ENCODE measurements around the gene SPIRE2.
"Not testable (repeated sequence)": the region's sequence is repeated elsewhere in the genome, so short reads cannot be mapped to it uniquely, and the experiment has no call there.

The SPIRE2 gene

DNA sequence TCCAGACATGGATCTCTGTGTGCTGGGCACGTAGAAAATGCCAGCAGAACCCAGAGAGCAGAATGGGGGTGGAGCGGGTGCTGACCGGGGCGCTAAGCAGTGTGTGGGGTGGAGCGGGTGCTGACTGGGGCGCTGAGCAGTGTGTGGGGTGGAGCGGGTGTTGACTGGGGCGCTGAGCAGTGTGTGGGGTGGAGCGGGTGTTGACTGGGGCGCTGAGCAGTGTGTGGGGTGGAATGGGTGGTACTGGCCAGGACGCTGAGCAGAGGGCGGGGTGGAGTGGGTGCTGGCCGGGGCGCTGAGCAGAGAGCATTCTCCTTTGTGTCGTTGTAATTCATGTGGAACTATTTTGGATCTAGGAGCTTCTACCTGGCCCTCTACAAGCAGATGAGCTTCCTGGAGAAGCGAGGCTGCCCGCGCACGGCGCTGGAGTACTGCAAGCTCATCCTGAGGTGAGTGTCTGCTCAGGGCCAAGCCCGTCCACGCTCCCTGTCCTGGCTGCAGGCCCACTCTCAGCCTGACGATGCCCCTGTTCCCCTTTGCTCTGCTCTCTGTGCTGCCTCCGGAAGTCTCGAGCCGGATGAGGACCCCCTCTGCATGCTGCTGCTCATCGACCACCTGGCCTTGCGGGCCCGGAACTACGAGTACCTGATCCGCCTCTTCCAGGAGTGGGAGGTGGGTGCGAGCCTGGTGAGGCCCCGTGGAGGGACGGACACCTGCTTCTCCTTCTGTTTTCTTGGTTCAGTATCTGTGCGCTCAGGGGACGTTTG is 70.1 kb downstream of the SPIRE2 start:
- DNase-seq (ENCODE audit: low read depth in 2 of 2): no peak

DNA sequence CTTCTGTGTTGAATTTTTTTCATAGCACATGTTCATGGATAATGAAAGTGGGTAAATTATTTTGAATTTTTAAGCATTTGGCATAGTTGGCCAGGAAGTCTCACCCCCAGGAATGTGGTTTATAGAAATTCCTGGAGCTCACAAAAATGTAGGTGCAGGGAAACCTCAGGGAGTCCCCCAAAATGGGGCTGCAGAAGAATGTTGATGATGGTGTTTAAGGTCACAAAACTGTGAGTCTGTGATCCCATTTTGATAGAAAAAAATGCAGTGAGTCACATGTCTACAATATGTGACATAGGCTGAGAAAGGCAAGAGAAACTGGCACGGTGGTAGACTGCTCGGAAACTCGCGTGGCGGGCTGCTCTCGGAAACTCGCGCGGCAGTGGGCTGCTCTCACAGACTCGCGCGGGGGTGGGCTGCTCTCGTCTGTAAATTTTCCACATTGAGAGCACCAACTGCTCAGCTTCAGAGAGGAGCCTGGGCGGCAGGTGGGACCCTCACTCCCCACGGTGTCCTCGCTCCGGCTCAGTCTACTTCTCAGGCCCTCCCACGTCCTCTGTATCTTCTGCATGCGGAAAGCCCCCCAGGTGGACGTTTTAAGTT is 71.7 kb downstream of the SPIRE2 start:
- no peak for DNase-seq (ENCODE audit: low read depth in 2 of 2)

DNA sequence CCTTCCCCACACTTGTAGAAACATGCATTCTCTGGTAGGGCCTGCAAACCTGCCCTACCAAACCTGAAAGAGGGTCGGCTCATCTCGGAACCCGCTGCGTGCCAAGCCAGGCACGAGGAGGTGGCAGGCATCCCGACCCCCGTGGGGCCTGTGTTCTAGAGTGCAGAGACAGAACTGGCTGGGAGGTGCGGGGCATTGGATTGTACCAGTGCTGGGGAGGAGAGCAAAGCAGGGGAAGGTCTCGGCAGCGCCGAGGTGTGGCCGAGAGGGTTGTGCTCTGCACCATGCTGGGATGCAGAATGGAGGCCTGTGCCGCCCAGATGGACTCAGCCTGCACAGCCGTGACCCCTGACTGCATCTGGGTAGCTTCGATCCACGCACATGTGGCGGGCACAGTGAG is 72.6 kb downstream of the SPIRE2 start:
- no peak for DNase-seq (ENCODE audit: low read depth in 2 of 2)

DNA sequence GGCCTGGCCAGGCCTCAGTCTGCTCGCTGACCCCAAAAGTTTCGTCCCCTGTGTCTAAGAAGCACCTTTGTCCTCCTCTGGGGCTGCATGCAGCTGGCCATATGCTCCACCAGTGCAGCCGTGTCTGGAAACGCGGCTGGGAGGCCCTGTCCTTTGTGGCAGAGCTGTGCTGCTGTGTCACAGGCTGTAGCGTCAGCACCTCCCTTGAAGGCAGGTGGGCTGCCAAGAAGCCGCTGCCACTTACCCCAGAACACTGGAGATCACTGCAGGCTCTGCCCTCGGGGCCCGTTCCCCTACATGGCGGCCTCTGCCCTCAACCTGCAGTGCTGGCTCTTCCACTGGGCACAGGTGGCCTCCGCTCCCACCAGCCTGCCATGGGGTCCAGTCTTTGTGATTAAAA is 74.7 kb downstream of the SPIRE2 start:
- DNase-seq (ENCODE audit: low read depth in 2 of 2): no peak

DNA sequence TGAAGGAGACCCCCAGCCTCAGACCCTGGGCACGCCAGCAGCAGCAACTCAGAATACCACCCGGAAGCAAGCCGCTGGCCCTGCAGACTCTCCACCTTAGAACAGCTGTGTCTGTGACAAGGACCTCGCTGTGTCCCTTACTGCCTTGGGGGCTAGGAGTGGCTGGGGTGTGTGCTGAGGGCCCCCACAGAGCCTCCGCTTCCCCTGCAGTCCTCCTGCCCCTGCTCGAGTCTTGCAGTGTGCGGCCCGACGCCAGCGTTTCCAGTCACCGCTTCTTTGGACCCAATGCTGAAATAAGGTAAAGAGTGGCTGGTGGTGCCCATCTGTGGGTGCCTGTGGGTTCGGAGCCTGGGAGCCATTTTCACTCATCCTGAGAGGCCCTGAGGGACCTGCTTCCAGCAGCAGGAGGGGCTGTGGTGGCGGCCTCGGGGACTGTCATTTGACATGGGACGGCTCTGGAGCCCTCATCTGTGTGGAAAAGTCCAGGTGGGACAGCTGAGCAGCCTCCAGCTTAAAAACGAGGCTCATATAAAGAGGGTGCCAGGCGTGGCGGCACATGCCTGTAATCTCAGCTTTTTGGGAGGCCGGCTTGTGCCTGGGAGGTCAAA is 75.7 kb downstream of the SPIRE2 start:
- DNase-seq (ENCODE audit: low read depth in 2 of 2): no peak

DNA sequence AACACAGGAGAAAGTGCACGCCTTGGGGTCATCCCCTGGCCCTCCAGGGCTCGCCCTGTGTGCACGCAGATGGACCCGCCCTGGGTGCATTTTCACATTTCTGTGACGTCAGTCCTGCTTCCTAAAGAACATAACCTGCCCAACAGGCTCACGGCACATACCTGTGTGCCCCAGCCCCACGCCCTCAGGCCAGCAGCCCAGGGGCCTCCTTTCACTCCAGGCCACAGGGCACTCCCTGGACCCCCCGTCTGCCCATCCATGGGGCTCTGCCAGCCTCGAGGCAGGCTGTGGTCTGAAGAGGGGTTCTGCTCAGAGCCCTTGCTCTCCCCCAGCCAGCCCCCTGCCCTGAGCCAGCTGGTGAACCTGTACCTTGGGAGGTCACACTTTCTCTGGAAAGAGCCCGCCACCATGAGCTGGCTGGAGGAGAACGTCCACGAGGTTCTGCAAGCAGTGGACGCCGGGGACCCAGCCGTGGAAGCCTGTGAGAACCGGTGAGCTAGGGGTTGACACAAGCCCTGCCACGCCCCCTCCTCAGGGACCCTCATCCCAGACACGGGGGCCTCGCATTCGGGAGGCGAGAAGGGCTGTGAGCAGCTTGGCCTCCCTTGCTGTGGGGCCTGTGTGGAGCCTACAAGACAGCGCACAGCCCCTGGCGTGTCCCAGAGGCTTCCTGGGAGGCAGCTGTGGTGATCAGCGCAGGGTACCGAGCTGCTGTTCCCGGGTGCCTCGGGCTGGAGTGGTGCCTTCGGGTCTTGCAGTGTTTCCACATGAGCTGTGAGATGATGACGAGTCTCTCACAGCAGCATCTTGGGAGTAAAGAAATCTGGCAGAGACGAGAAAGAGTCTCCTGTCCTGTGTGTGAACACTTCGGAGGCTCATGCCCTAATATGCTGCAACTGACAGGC is 76.6 kb downstream of the SPIRE2 start:
- DNase-seq (ENCODE audit: low read depth in 2 of 2): no peak

DNA sequence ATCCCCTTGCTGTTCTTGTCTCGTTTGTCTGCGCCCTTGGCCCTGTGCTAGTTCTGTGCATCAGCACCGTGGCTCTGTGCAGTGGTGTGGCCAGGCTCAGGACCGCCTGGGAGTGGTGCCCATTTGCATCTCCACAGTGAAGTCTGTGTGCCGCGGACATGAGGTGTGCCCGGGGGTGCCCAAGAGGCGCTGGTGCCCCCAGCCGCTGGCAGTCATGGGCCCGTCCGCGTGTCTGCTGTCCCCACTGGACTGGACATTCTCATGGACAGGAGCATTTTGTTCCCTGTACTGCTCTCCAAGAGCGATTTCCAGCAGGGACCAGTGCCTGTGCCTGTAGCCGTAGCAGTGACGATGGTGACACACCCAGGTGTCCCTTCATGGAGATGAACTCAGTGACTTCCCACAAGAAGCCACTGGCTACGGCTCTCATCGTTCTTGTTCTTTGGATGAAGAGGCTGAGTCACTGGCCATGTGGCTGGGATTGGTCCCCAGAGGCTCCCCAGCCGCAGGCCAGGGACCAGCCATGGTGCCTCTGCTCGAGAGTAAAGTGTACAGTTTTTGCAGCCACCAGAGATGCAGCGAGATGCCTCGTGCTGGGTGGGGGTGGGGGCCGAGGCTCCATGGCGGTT is 77.3 kb downstream of the SPIRE2 start:
- no peak for DNase-seq (ENCODE audit: low read depth in 2 of 2)

DNA sequence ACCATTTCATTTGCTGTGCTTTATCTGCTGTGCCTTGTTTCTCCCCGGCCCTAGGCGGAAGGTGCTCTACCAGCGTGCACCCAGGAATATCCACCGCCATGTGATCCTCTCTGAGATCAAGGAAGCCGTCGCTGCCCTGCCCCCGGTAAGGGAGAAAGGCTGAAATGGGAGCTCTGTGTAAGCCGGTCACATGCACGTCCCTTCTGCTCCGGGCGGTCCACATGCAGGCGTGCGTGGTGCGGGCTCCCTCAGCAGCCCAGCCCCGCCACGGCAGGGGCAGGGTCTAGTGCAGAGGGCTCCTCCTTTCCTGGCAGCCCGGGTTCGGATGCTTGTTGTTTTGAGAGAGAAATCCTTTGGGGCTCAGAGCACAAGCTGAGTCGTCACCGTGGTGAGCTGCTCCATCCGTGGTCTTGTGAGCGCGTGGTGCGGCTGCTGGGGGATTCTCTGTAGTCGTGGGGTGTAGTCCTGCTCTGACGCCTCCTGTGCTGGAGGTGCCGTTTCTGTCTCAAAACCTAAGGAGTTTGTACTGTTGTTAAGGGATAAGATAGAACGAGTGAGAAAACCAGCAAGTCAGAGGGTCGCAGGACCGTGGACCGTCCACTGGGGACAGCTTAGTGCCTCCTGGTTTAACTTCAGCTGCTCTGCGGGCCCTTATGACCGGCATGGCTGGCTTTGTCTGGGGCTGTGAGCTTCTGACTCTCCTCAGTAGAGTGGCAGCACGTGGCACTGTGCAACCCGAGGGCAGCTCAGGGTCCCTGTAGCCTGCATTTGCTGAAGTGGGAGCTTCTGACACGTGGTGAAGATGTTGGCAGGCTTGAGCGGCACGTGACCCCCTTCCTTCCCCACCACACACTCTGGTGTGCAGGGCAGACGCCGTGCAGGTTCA is 78.1 kb downstream of the SPIRE2 start:
- no peak for DNase-seq (ENCODE audit: low read depth in 2 of 2)

DNA sequence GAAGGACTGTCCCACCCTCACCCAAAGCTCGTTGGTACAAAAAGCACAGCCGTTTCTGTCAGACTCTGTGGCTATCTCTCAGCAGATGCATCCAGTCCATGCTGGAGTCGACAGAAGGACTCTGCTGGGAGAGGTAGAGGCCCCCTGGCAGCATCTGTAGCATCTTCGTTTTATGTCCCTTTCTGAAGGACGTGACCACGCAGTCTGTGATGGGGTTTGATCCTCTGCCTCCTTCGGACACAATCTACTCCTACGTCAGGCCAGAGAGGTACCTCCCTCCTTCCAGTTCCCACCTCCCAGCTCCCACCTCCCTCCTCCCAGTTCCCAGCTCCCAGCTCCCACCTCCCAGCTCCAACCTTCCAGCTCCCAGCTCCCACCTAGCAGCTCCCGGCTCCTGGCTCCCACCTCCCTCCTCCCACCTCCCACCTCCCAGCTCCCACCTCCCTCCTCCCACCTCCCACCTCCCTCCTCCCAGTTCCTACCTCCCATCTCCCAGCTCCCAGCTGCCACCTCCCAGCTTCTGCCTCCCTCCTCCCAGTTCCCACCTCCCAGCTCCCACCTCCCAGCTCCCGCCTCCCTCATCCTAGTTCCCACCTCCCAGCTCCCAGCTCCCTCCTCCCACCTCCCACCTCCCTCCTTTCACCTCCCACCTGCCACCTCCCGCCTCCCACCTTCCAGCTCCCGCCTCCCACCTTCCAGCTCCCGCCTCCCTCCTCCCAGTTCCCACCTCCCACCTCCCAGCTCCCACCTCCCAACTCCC is 79.0 kb downstream of the SPIRE2 start:
- no peak for DNase-seq (ENCODE audit: low read depth in 2 of 2)

DNA sequence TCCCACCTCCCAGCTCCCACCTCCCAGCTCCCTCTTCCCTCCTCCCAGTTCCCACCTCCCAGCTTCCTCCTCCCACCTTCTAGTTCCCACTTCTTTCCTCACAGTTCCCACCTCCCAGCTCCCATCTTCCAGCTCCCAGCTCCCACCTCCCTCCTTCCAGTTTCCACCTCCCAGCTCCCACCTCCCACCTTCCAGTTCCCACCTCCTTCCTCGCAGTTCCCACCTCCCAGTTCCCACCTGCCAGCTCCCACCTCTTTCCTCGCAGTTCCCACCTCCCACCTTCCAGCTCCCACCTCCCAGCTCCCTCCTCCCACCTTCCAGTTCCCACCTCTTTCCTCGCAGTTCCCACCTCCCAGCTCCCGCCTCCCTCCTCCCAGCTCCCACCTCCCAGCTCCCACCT is 80.0 kb downstream of the SPIRE2 start:
- DNase-seq (ENCODE audit: low read depth in 2 of 2): no peak

DNA sequence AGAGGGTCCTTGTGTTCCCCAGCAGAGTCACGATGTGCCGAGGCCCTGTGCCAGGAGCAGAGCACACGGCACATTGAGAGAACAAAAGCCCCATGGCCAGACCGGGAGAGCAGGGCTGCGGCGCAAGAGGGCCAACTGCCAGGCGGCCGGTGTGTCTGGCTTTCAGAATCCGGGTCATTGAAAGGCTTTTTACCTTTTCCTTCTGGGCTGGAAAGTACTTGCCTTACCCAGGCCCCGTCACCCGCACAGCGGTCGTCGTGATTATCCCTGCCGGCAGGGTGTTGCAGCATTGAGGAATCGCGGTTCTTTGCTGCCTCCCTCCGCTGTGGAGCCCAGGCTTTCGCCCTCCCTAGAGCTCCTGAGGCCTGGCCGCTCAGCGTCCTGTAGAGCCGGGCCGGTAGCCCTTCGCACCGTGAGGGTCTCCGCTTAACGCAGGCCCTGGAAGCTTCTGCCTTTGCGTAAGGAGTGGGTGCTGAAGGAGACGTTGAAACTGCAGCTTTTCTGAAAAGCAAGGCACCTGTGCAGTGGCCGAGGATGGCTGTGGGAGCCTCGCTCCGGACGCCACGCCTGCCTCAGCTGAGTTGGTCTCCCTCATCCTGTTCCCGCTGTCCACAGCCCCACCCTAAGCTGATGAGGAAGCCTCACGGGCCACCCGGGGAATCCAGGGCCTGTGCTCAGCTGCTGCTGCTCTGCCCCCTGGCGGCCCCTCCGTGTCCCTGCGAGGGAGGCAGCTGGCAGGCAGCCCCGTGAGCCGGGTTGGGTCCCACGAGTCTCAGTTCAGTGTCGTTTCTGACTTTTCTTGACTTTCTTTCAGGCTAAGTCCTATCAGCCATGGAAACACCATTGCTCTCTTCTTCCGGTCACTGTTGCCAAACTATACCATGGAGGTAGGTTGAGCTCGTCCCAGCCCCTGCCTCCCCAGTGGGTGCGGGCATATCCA is 81.8 kb downstream of the SPIRE2 start:
- peak in 1 of 2 donors; percentile 45 for DNase-seq (ENCODE audit: low read depth in 2 of 2)

DNA sequence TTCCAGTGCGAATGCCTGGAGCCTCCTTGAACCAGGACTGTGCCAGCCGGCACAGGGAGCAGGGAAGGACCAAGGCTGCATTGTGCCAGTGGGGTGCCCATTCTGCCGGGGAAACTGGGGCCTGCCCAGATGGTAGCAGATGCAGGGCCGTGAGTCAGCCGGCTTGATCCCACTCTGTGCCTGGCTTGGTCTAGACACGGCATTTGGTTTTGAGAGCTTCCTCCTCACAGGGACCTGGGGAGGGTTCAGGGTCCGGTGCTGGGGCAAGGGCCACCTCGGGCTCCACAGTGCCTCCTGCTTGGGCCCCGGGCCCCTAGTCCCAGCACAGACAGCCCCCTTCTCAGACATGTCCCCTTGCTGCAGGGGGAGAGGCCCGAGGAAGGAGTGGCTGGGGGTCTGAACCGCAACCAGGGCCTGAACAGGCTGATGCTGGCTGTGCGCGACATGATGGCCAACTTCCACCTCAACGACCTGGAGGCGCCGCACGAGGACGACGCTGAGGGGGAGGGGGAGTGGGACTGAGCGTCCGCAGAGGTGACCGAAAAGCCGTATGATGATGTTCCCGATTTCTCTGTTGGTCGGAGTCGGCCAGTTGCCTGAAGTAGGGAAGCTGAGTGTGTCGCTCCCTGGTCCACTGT is 82.6 kb downstream of the SPIRE2 start:
- DNase-seq (ENCODE audit: low read depth in 2 of 2): no peak

DNA sequence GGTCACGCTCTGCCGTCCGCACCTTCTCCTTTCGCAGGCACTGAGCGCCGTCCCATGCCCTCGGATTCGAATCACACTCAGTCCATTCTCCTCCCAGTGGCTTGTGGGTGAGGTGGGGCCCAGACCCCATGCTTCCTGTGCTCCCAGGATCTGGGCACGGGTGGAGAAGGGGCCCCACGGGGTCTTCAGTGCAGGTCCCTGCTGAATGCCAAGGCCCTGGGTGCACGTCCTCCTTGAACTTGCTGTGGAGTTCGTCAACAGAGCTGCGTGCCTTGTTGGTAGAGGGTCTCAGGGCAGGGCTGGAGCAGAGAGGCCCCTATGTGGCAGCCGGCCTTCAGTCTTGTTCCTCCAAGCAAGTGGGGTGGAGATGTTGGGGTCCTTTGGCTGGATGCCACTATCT is 83.1 kb downstream of the SPIRE2 start:
- no peak for DNase-seq (ENCODE audit: low read depth in 2 of 2)

DNA sequence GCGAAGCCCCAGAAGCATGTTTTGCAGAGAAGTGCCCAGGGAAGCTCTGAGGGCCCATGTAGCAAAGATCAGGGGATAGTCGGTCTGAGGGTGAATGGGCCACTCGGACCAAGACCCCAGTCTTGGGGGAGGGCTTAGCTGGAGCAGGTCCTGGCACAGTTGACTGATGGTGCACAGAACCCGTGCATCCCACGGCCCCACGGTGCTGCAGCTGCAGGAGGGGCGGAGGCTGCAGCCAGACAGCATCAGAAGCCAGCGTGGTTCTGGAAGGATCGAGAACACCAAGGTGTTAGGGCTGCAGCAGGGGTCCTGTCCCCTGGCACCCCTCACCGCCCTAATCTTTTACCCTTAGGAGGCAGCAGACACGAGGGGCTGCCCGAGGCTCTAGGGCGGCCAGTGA is 83.9 kb downstream of the SPIRE2 start:
- DNase-seq (ENCODE audit: low read depth in 2 of 2): no peak

DNA sequence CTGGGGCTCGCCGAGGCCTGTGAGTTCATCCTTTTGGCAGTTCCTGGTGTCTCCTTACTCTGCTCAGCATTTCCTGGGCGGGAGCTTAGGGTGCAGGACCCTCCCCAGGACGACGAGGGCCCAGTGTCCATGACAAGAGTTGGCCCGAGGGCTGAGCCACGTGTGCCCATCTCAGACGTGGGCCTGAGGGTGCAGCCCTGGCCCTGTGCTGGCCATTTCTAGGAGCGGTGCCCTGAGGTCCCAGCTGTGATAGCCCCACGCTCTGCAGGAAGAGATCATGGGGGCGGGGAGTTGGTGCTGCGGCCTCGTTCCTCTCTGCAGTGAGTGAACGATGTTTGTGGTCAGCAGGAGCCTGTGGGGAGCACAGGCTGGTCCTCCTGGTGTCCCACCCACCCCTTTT is 84.4 kb downstream of the SPIRE2 start:
- no peak for DNase-seq (ENCODE audit: low read depth in 2 of 2)

DNA sequence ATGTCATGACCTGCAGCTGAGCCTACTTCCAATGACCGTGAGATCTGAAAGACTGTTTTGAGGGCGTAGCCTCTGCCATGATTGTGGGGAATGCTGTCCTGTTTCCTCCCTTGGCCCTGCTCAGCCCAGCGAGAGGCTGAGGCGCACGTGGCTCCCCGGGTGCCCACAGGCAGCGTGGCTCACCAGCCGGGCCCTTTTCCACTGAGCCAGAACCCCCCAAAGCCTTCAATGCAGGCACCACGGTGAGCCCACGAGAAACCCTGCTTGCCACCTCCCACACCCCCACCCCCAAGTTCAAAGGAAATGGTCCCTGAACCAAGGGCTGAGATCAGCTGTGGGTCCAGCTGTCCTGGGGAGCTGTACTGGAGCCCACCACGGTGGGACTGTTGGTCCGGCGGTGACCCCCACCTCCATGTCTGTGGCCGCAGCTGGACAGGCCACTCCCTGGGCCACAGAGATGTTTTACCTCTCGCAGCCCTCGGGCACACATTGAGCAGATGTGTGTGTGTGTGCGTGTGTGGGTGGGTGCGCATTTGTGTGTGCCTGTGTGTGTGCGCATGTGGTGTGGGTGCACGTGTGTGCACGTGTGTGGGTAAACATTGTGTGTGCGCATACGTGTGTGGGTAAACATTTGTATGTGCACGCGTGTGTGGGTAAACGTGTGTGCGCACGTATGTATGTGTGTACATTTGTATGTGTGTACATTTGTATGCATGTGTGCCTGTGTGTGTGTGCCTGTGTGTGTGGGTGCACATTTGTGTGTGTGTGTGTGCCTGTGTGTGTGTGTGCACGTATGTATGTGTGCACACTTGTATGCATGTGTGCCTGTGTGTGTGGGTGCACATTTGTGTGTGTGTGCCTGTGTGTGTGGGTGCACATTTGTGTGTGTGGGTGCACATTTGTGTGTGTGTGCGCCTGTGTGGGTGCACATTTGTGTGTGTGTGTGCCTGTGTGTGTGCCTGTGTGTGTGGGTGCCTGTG is 85.4 kb downstream of the SPIRE2 start:
- no peak for DNase-seq (ENCODE audit: low read depth in 2 of 2)

DNA sequence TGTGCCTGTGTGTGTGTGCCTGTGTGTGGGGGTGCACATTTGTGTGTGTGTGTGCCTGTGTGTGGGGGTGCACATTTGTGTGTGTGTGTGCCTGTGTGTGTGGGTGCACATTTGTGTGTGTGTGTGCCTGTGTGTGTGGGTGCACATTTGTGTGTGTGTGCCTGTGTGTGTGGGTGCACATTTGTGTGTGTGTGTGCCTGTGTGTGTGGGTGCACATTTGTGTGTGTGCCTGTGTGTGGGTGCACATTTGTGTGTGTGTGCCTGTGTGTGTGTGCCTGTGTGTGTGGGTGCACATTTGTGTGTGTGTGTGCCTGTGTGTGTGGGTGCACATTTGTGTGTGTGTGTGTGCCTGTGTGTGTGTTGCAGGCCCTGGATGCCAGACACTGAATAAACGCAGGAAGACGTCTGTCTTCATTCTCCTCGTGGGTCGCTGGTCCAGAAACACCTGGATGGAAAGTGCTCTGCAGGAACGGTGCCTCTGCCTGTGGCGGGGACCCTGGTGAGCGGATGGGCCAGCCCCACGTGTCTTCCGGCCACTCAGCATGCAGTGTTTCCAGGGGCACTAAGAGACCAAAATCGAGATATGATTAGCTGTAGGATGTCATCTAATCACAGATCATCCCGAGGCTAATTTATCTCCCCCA is 86.5 kb downstream of the SPIRE2 start:
- not testable (repeated sequence) for DNase-seq (ENCODE audit: low read depth in 2 of 2)
